HG02571 (cell line): ENCODE results near the gene PIAS1.
"Not testable (repeated sequence)": the region's sequence is repeated elsewhere in the genome, so short reads cannot be mapped to it uniquely, and the experiment has no call there.

Source experiments
- ATAC-seq: cut with Tn5 transposase; IDR thresholded peaks from one replicate; pipeline ENCODE4 v1.9.1; 2021; ENCODE audit warnings: mild to moderate bottlenecking, moderate library complexity; ENCODE audit not compliant: unreplicated experiment

Gene PIAS1

GRCh38 chr15:68201153-68201878 lies 147.2 kb downstream of the PIAS1 start:
- no peak for ATAC-seq

- no peak for ATAC-seq
Observed at GRCh38 chr15:68201879-68202261, 147.8 kb downstream of the PIAS1 start.

GRCh38 chr15:68202994-68203393 lies 148.9 kb downstream of the PIAS1 start:
- not testable (repeated sequence) for ATAC-seq

GRCh38 chr15:68203486-68203885 lies 149.4 kb downstream of the PIAS1 start:
- no peak for ATAC-seq

- no peak for ATAC-seq
Observed at GRCh38 chr15:68203956-68204355, 149.8 kb downstream of the PIAS1 start.

- ATAC-seq: no peak
Observed at GRCh38 chr15:68204361-68204760, 150.2 kb downstream of the PIAS1 start.

- no peak for ATAC-seq
Observed at GRCh38 chr15:68204776-68205557, 150.9 kb downstream of the PIAS1 start, which contains the start of gene CALML4. CALML4 (minus strand) TSS chr15:68205332; CDS start chr15:68205247, 85 bp downstream.

- ATAC-seq: no peak
Observed at GRCh38 chr15:68205558-68205944, 151.4 kb downstream of the PIAS1 start.

- ATAC-seq: no peak
Observed at GRCh38 chr15:68205954-68206539, 151.9 kb downstream of the PIAS1 start.

GRCh38 chr15:68206711-68207151 lies 152.6 kb downstream of the PIAS1 start:
- ATAC-seq: no peak

- ATAC-seq: no peak
Observed at GRCh38 chr15:68207176-68207935, 153.2 kb downstream of the PIAS1 start.

GRCh38 chr15:68208136-68208535 lies 154.0 kb downstream of the PIAS1 start:
- ATAC-seq: no peak

GRCh38 chr15:68208636-68209240 lies 154.6 kb downstream of the PIAS1 start:
- ATAC-seq: no peak

GRCh38 chr15:68209272-68209671 lies 155.2 kb downstream of the PIAS1 start:
- ATAC-seq: no peak

GRCh38 chr15:68209735-68210408 lies 155.8 kb downstream of the PIAS1 start:
- peak; percentile 57 for ATAC-seq

GRCh38 chr15:68210409-68210756 lies 156.3 kb downstream of the PIAS1 start:
- ATAC-seq: no peak

- ATAC-seq: no peak
Observed at GRCh38 chr15:68210821-68211655, 156.9 kb downstream of the PIAS1 start.

- ATAC-seq: no peak
Observed at GRCh38 chr15:68211656-68212320, 157.7 kb downstream of the PIAS1 start.

- ATAC-seq: not testable (repeated sequence)
Observed at GRCh38 chr15:68213491-68213845, 159.4 kb downstream of the PIAS1 start.
